ENCODE results near the gene PLXNA1.

PLXNA1 gene

GRCh38 chr3:126988451-126989021 is 5.6 kb downstream of the PLXNA1 start:
- DNase-seq (ENCODE audit: low spot score): no peak

- DNase-seq (ENCODE audit: low spot score): no peak
Observed at GRCh38 chr3:126989316-126990023, 6.6 kb downstream of the PLXNA1 start.

GRCh38 chr3:126990024-126990700 is 7.2 kb downstream of the PLXNA1 start:
- DNase-seq (ENCODE audit: low spot score): no peak

GRCh38 chr3:126990890-126991289 is 8.0 kb downstream of the PLXNA1 start:
- no peak for DNase-seq (ENCODE audit: low spot score)

GRCh38 chr3:126991366-126992200 is 8.7 kb downstream of the PLXNA1 start:
- DNase-seq (ENCODE audit: low spot score): no peak

GRCh38 chr3:126992216-126992615 is 9.3 kb downstream of the PLXNA1 start:
- no peak for DNase-seq (ENCODE audit: low spot score)

- no peak for DNase-seq (ENCODE audit: low spot score)
Observed at GRCh38 chr3:126992776-126993175, 9.9 kb downstream of the PLXNA1 start.

GRCh38 chr3:126993436-126993835 is 10.5 kb downstream of the PLXNA1 start:
- DNase-seq (ENCODE audit: low spot score): no peak

GRCh38 chr3:126994661-126995245 is 11.8 kb downstream of the PLXNA1 start:
- no peak for DNase-seq (ENCODE audit: low spot score)

- DNase-seq (ENCODE audit: low spot score): no peak
Observed at GRCh38 chr3:126995254-126995780, 12.4 kb downstream of the PLXNA1 start.

- DNase-seq (ENCODE audit: low spot score): no peak
Observed at GRCh38 chr3:126995926-126996512, 13.1 kb downstream of the PLXNA1 start.

- no peak for DNase-seq (ENCODE audit: low spot score)
Observed at GRCh38 chr3:126996905-126997304, 14.0 kb downstream of the PLXNA1 start.

- no peak for DNase-seq (ENCODE audit: low spot score)
Observed at GRCh38 chr3:126997455-126998038, 14.6 kb downstream of the PLXNA1 start.

- no peak for DNase-seq (ENCODE audit: low spot score)
Observed at GRCh38 chr3:126998320-126998719, 15.4 kb downstream of the PLXNA1 start.

- no peak for DNase-seq (ENCODE audit: low spot score)
Observed at GRCh38 chr3:126998728-126999127, 15.8 kb downstream of the PLXNA1 start.

GRCh38 chr3:126999383-126999782 is 16.5 kb downstream of the PLXNA1 start:
- DNase-seq (ENCODE audit: low spot score): no peak

GRCh38 chr3:127000119-127000518 is 17.2 kb downstream of the PLXNA1 start:
- DNase-seq (ENCODE audit: low spot score): no peak

- DNase-seq (ENCODE audit: low spot score): no peak
Observed at GRCh38 chr3:127000761-127001160, 17.8 kb downstream of the PLXNA1 start.

GRCh38 chr3:127001486-127002194 is 18.7 kb downstream of the PLXNA1 start:
- DNase-seq (ENCODE audit: low spot score): no peak

Data from germinal center (tissue), 1 donor.